Measurements from ENCODE around the gene RHPN2. TPM values are rescaled to one million over a fixed set of nuclear protein-coding genes. Genes with fewer than 3 reads are reported as not detected.

Gene RHPN2
- total and polyA plus RNA-seq, 2 of the 13 experiments (the other 11 are each of a cell fraction or from before 2014, with no cell fraction given), result 20.3 to 48.0 TPM

- TF ChIP-seq HNRNPH1 (optimal IDR thresholded peaks at IDR 0.05; ENCODE audit: low read depth, low read length) (no peak), KDM1A (CRISPR knock-in tag; IDR thresholded peaks at IDR 0.05) (no peak), ZNF746 (CRISPR knock-in tag; IDR thresholded peaks at IDR 0.05) (no peak), FOSL1 (CRISPR knock-in tag; IDR thresholded peaks at IDR 0.05; ENCODE audit: borderline replicate concordance) (no peak), FOXO1 (CRISPR knock-in tag; IDR thresholded peaks at IDR 0.05) (no peak), RELA (CRISPR knock-in tag; IDR thresholded peaks at IDR 0.05) (no peak), ZFP41 (CRISPR knock-in tag; IDR thresholded peaks at IDR 0.05; ENCODE audit: borderline replicate concordance) (no peak), STAG1 (CRISPR knock-in tag; IDR thresholded peaks at IDR 0.05) (no peak), ZNF496 (CRISPR knock-in tag; IDR thresholded peaks at IDR 0.05; ENCODE audit: insufficient replicate concordance) (no peak), HOXA3 (CRISPR knock-in tag; IDR thresholded peaks at IDR 0.05) (peak; percentile 44), ZNF446 (CRISPR knock-in tag; IDR thresholded peaks at IDR 0.05) (no peak), ELF4 (CRISPR knock-in tag; IDR thresholded peaks at IDR 0.05; ENCODE audit: borderline replicate concordance) (no peak), ZMYM3 (CRISPR knock-in tag; IDR thresholded peaks at IDR 0.05) (peak; percentile 46; the same call in 1 of the 2 replicates), SP5 (CRISPR knock-in tag; IDR thresholded peaks at IDR 0.05; ENCODE audit: borderline replicate concordance, low read depth) (no peak; the same call in 1 of the 2 replicates), JUND (CRISPR knock-in tag; IDR thresholded peaks at IDR 0.05) (no peak), ZFX (CRISPR knock-in tag; IDR thresholded peaks at IDR 0.05; ENCODE audit: low read depth) (peak; percentile 24; the same call in 1 of the 2 replicates), ZFP1 (CRISPR knock-in tag; IDR thresholded peaks at IDR 0.05) (no peak), TSC22D2 (CRISPR knock-in tag; IDR thresholded peaks at IDR 0.05; ENCODE audit: borderline replicate concordance) (no peak), ZFP37 (CRISPR knock-in tag; IDR thresholded peaks at IDR 0.05; ENCODE audit: borderline replicate concordance) (no peak), POGZ (CRISPR knock-in tag; IDR thresholded peaks at IDR 0.05) (no peak), FOSL2 (CRISPR knock-in tag; IDR thresholded peaks at IDR 0.05) (peak; percentile 31; the same call in 1 of the 2 replicates), ZSCAN25 (CRISPR knock-in tag; IDR thresholded peaks at IDR 0.05) (no peak; the same call in 1 of the 2 replicates), ZNF232 (CRISPR knock-in tag; IDR thresholded peaks at IDR 0.05; ENCODE audit: borderline replicate concordance) (no peak)
- TF ChIP-seq, protein P1, sequence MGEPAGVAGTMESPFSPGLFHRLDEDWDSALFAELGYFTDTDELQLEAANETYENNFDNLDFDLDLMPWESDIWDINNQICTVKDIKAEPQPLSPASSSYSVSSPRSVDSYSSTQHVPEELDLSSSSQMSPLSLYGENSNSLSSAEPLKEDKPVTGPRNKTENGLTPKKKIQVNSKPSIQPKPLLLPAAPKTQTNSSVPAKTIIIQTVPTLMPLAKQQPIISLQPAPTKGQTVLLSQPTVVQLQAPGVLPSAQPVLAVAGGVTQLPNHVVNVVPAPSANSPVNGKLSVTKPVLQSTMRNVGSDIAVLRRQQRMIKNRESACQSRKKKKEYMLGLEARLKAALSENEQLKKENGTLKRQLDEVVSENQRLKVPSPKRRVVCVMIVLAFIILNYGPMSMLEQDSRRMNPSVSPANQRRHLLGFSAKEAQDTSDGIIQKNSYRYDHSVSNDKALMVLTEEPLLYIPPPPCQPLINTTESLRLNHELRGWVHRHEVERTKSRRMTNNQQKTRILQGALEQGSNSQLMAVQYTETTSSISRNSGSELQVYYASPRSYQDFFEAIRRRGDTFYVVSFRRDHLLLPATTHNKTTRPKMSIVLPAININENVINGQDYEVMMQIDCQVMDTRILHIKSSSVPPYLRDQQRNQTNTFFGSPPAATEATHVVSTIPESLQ (CRISPR knock-in tag; conservative IDR thresholded peaks at IDR 0.05), result no peak
- TF ChIP-seq, protein P2, sequence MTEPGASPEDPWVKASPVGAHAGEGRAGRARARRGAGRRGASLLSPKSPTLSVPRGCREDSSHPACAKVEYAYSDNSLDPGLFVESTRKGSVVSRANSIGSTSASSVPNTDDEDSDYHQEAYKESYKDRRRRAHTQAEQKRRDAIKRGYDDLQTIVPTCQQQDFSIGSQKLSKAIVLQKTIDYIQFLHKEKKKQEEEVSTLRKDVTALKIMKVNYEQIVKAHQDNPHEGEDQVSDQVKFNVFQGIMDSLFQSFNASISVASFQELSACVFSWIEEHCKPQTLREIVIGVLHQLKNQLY (CRISPR knock-in tag; IDR thresholded peaks at IDR 0.05), result 0 out of 2 replicates have a peak, but pooled peaks have one; percentile 14
- TF ChIP-seq, protein P3, sequence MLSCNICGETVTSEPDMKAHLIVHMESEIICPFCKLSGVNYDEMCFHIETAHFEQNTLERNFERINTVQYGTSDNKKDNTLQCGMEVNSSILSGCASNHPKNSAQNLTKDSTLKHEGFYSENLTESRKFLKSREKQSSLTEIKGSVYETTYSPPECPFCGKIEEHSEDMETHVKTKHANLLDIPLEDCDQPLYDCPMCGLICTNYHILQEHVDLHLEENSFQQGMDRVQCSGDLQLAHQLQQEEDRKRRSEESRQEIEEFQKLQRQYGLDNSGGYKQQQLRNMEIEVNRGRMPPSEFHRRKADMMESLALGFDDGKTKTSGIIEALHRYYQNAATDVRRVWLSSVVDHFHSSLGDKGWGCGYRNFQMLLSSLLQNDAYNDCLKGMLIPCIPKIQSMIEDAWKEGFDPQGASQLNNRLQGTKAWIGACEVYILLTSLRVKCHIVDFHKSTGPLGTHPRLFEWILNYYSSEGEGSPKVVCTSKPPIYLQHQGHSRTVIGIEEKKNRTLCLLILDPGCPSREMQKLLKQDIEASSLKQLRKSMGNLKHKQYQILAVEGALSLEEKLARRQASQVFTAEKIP (CRISPR knock-in tag; IDR thresholded peaks at IDR 0.05; ENCODE audit: borderline replicate concordance), result no peak
- TF ChIP-seq, protein P4, sequence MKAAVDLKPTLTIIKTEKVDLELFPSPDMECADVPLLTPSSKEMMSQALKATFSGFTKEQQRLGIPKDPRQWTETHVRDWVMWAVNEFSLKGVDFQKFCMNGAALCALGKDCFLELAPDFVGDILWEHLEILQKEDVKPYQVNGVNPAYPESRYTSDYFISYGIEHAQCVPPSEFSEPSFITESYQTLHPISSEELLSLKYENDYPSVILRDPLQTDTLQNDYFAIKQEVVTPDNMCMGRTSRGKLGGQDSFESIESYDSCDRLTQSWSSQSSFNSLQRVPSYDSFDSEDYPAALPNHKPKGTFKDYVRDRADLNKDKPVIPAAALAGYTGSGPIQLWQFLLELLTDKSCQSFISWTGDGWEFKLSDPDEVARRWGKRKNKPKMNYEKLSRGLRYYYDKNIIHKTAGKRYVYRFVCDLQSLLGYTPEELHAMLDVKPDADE (CRISPR knock-in tag; IDR thresholded peaks at IDR 0.05), result no peak
These were observed at the start of gene RHPN2 (continued) for GRCh38 chr19:33064792-33065550.

All from HepG2 (cell line).